Activated naive CD8-positive, alpha-beta T cell treated with anti-CD3 and anti-CD28 coated beads, Interleukin-2, amount 50 U/mL, for 16 hours (primary cell): ENCODE measurements around the gene NOMO2.
"Not testable (repeated sequence)": the region's sequence is repeated elsewhere in the genome, so short reads cannot be mapped to it uniquely, and the experiment has no call there.

Source experiments
- DNase-seq: peaks from one replicate; pipeline ENCODE4 v3.0.0-alpha.2; 2020; ENCODE audit warnings: low read depth, low spot score

NOMO2 gene

GRCh38 chr16:18575298-18575917 is 13.5 kb upstream of the NOMO2 start:
- DNase-seq = not testable (repeated sequence)

- DNase-seq = not testable (repeated sequence)
Observed at GRCh38 chr16:18573887-18574286, 12.0 kb upstream of the NOMO2 start.

GRCh38 chr16:18572973-18573372 is 11.1 kb upstream of the NOMO2 start:
- DNase-seq = not testable (repeated sequence)

- not testable (repeated sequence) for DNase-seq
Observed at GRCh38 chr16:18571307-18571850, 9.5 kb upstream of the NOMO2 start.

- DNase-seq = not testable (repeated sequence)
Observed at GRCh38 chr16:18570529-18571306, 8.8 kb upstream of the NOMO2 start.

- DNase-seq = not testable (repeated sequence)
Observed at GRCh38 chr16:18560416-18561220, 1.3 kb downstream of the NOMO2 start.

- not testable (repeated sequence) for DNase-seq
Observed at GRCh38 chr16:18553671-18554070, 8.2 kb downstream of the NOMO2 start.

- not testable (repeated sequence) for DNase-seq
Observed at GRCh38 chr16:18547382-18547781, 14.5 kb downstream of the NOMO2 start.

- not testable (repeated sequence) for DNase-seq
Observed at GRCh38 chr16:18546853-18547252, 15.0 kb downstream of the NOMO2 start.

- DNase-seq = not testable (repeated sequence)
Observed at GRCh38 chr16:18544232-18545081, 17.4 kb downstream of the NOMO2 start.

GRCh38 chr16:18541912-18542311 is 20.0 kb downstream of the NOMO2 start:
- not testable (repeated sequence) for DNase-seq

- not testable (repeated sequence) for DNase-seq
Observed at GRCh38 chr16:18537004-18537403, 24.9 kb downstream of the NOMO2 start.

- not testable (repeated sequence) for DNase-seq
Observed at GRCh38 chr16:18535519-18536168, 26.3 kb downstream of the NOMO2 start.

GRCh38 chr16:18534308-18534707 is 27.6 kb downstream of the NOMO2 start:
- not testable (repeated sequence) for DNase-seq

- DNase-seq = not testable (repeated sequence)
Observed at GRCh38 chr16:18531323-18531722, 30.6 kb downstream of the NOMO2 start.

- DNase-seq = not testable (repeated sequence)
Observed at GRCh38 chr16:18530329-18530728, 31.6 kb downstream of the NOMO2 start.

GRCh38 chr16:18526547-18526946 is 35.4 kb downstream of the NOMO2 start:
- DNase-seq = not testable (repeated sequence)

- not testable (repeated sequence) for DNase-seq
Observed at GRCh38 chr16:18525882-18526482, 35.9 kb downstream of the NOMO2 start.

GRCh38 chr16:18522637-18523036 is 39.3 kb downstream of the NOMO2 start:
- DNase-seq = not testable (repeated sequence)
